Thoracic aorta (tissue), 2 donors: ENCODE data around the gene ALDH7A1. TPM values are rescaled to one million over a fixed set of nuclear protein-coding genes. Genes with fewer than 3 reads are reported as not detected.

Experiments
- ATAC-seq: fragments of 150-250 bp; one replicate; pipeline ENCODE4 v1.8.0; 2017; ENCODE audit warnings: low read depth; ENCODE audit not compliant: insufficient number of reproducible peaks, low FRiP score
- DNase-seq: peaks from one replicate; pipeline ENCODE4 v3.0.0-alpha.2; 2020; ENCODE audit warnings: low spot score
- H3K27ac ChIP-seq, 2 donors: fragments of 200-600 bp; sonication (generic); 1 replicate in 1 of 2; 2 replicates in 1 of 2; pipeline ENCODE4 v1.5.1; 2016; ENCODE audit warnings: mild to moderate bottlenecking in 2 of 2, moderate library complexity in 2 of 2
- H3K27me3 ChIP-seq: fragments of 200-600 bp; sonication (generic); replicated peaks from 2 replicates; pipeline ENCODE4 v1.6.0; 2016; ENCODE audit warnings: mild to moderate bottlenecking; ENCODE audit not compliant: insufficient read depth
- H3K36me3 ChIP-seq: fragments of 200-600 bp; sonication (generic); one replicate; pipeline ENCODE4 v1.5.1; 2016
- H3K4me1 ChIP-seq, 2 donors: fragments of 200-600 bp; sonication (generic); 1 replicate in 1 of 2; 2 replicates in 1 of 2; pipeline versions ENCODE4 v1.5.1 to v1.6.0; 2016; ENCODE audit warnings: low read depth in 2 of 2, mild to moderate bottlenecking in 1 of 2; ENCODE audit not compliant: control insufficient read depth in 1 of 2
- H3K4me3 ChIP-seq: fragments of 200-600 bp; sonication (generic); 2 replicates; pipeline ENCODE4 v1.5.1; 2016; ENCODE audit warnings: mild to moderate bottlenecking
- H3K9me3 ChIP-seq: fragments of 200-600 bp; sonication (generic); 2 replicates; pipeline ENCODE4 v1.5.1; 2016
- CTCF ChIP-seq: fragments of 200-600 bp; sonication (generic); IDR thresholded peaks from one replicate; pipeline ENCODE4 v1.5.1; 2019; ENCODE audit warnings: antibody characterized with exemption
- total RNA-seq, 2 donors: library from RNA; depleted of rRNA; stranded (reverse); fragments of >200 nt; gene quantifications; one replicate each; pipeline versions ENCODE4 v1.1.0 to v1.2.3, GENCODE V29; 2016

ALDH7A1 gene
- total RNA-seq, 2 donors from 2014 or later, result 17.6 to 52.6 TPM

DNA sequence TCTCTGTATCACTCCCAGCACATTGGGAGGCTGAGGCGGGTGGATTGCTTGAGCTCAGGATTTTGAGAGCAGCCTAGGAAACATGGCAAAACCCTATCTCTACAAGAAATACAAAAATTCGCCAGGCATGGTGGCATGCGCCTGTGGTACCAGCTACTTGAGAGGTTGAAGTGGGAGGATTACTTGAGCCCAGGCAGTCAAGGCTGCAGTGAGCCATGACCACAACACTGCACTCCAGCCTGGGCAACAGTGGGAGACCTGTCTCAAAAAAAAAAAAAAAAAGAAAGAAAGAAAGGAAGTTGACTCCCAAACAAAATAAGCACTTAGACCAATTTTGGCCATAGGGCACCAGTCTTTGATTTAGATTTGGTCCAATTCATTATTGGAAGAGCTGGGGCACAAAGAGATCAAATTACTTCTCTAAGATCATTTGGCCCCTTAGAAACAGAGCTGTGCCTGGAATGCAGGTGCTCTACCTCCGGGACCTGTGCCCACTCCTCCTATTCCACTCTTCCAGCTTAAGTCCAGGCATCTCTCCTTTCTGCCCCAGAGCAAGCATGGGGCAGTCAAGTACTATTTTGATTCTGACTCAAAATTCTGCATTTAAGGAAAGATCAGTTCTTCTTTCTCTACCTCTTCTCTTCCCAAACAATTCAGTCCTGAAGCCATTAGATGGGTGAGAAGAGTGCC lies 59.0 kb downstream of the ALDH7A1 start:
- no peaks in the 10 kb centered on the region for H3K27me3 ChIP-seq
- no peak overlapping the region for H3K27ac ChIP-seq
- H3K4me1 ChIP-seq, result peaks cover 11 to 25% of the 10 kb centered on the region in 2 donors
- ATAC-seq (no peak), DNase-seq (no peak)
- no peaks in the 10 kb centered on the region for H3K36me3 ChIP-seq
- no peaks in the 10 kb centered on the region for H3K9me3 ChIP-seq
- TF ChIP-seq CTCF, result no peak
- H3K4me3 ChIP-seq, result no peak overlapping the region

DNA sequence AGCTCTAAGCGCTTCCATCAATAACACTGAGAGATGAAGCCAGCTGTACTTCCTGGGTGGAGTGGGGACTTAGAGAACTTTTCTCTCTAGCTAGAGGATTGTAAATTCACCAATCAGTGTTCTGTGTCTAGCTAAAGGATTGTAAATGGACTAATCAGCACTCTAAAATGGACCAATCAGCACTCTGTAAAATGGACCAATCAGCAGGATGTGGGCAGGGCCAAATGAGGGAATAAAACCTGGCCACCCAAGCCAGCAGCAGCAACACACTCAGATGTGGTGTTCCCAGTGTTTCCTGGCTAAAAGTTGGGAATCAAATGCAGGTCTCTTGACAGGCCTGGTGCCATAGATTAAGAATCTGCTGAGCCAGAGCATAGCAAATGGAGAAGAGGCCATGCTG lies 60.5 kb downstream of the ALDH7A1 start:
- Histone ChIP-seq H3K4me3 (no peak overlapping the region), H3K4me1 (peaks cover 11 to 27% of the 10 kb centered on the region in 2 donors), H3K27me3 (no peaks in the 10 kb centered on the region), H3K27ac (no peak overlapping the region), H3K36me3 (no peaks in the 10 kb centered on the region), H3K9me3 (no peaks in the 10 kb centered on the region)
- no peak for TF ChIP-seq CTCF
- DNase-seq, result no peak
- ATAC-seq, result no peak

- Histone ChIP-seq H3K27me3 (no peaks in the 10 kb centered on the region), H3K9me3 (no peaks in the 10 kb centered on the region), H3K4me3 (no peak overlapping the region), H3K4me1 (peaks cover 11 to 23% of the 10 kb centered on the region in 2 donors), H3K27ac (peak overlapping the region; percentile 26 to 48), H3K36me3 (no peaks in the 10 kb centered on the region)
- no peak for TF ChIP-seq CTCF
- no peak for DNase-seq
- ATAC-seq, result no peak
Measured at GRCh38 chr5:126531543-126532120, 63.4 kb downstream of the ALDH7A1 start.

GRCh38 chr5:126527892-126528291 lies 67.1 kb downstream of the ALDH7A1 start:
- DNase-seq (no peak), ATAC-seq (no peak)
- TF ChIP-seq CTCF, result no peak
- Histone ChIP-seq H3K27ac (no peak overlapping the region), H3K36me3 (no peaks in the 10 kb centered on the region), H3K9me3 (no peaks in the 10 kb centered on the region), H3K27me3 (no peaks in the 10 kb centered on the region), H3K4me3 (no peak overlapping the region), H3K4me1 (peaks cover 34 to 54% of the 10 kb centered on the region in 2 donors)

- TF ChIP-seq CTCF, result no peak
- no peak for DNase-seq
- Histone ChIP-seq H3K36me3 (no peaks in the 10 kb centered on the region), H3K27ac (no peak overlapping the region), H3K4me1 (peaks cover 32 to 52% of the 10 kb centered on the region in 2 donors), H3K9me3 (no peaks in the 10 kb centered on the region), H3K4me3 (no peak overlapping the region), H3K27me3 (no peaks in the 10 kb centered on the region)
- no peak for ATAC-seq
Measured at GRCh38 chr5:126527158-126527557, 67.9 kb downstream of the ALDH7A1 start.
